BE2C (cell line): Measurements from ENCODE around the gene ERVFRD-1.

ENCODE experiments used
- DNase-seq: peaks from one replicate; pipeline ENCODE4 v3.0.0-alpha.2; 2020
- H3K27me3 ChIP-seq: fragments of 250-450 bp; sonication (Bioruptor Pico); 2 replicates; pipeline ENCODE4 v1.5.1; 2020; ENCODE audit warnings: mild to moderate bottlenecking
- H3K36me3 ChIP-seq: fragments of 250-450 bp; sonication (Bioruptor Pico); 2 replicates; pipeline ENCODE4 v1.5.1; 2020; ENCODE audit warnings: mild to moderate bottlenecking
- H3K4me1 ChIP-seq: fragments of 250-450 bp; sonication (Bioruptor Pico); 2 replicates; pipeline ENCODE4 v1.5.1; 2020
- H3K4me3 ChIP-seq: 2 replicates; pipeline ENCODE4 v1.5.1; 2011; ENCODE audit warnings: low read depth, low read length
- H3K9me3 ChIP-seq: fragments of 250-450 bp; sonication (Bioruptor Pico); 2 replicates; pipeline ENCODE4 v1.5.1; 2020
- CTCF ChIP-seq: IDR thresholded peaks from 2 replicates; pipeline ENCODE4 v1.5.1; 2012; ENCODE audit warnings: mild to moderate bottlenecking, low read depth, low read length

The ERVFRD-1 gene

GRCh38 chr6:11108726-11109125 is 2.8 kb downstream of the ERVFRD-1 start:
- H3K9me3 ChIP-seq = no peaks in the 10 kb centered on the region
- no peaks in the 10 kb centered on the region for H3K36me3 ChIP-seq
- no peak for DNase-seq
- H3K4me3 ChIP-seq = no peak overlapping the region
- H3K4me1 ChIP-seq = no peaks in the 10 kb centered on the region; the same call in none of the 2 replicates
- H3K27me3 ChIP-seq = no peaks in the 10 kb centered on the region
- no peak for TF ChIP-seq CTCF

- H3K4me3 ChIP-seq = no peak overlapping the region
- H3K27me3 ChIP-seq = no peaks in the 10 kb centered on the region
- no peaks in the 10 kb centered on the region; the same call in 1 of the 2 replicates for H3K4me1 ChIP-seq
- DNase-seq = no peak
- H3K9me3 ChIP-seq = no peaks in the 10 kb centered on the region
- no peaks in the 10 kb centered on the region; the same call in 1 of the 2 replicates for H3K36me3 ChIP-seq
- TF ChIP-seq CTCF = no peak
Observed at GRCh38 chr6:11103065-11103464, 8.5 kb downstream of the ERVFRD-1 start.

GRCh38 chr6:11101417-11101816 is 10.1 kb downstream of the ERVFRD-1 start:
- H3K27me3 ChIP-seq = no peaks in the 10 kb centered on the region
- TF ChIP-seq CTCF = no peak
- H3K9me3 ChIP-seq = no peaks in the 10 kb centered on the region
- H3K36me3 ChIP-seq = no peaks in the 10 kb centered on the region; the same call in 1 of the 2 replicates
- no peak for DNase-seq
- no peaks in the 10 kb centered on the region; the same call in 1 of the 2 replicates for H3K4me1 ChIP-seq
- H3K4me3 ChIP-seq = no peak overlapping the region

- Histone ChIP-seq H3K9me3 (no peaks in the 10 kb centered on the region), H3K27me3 (no peaks in the 10 kb centered on the region), H3K4me1 (peaks cover 5% of the 10 kb centered on the region; the same call in 1 of the 2 replicates), H3K36me3 (peaks cover 3% of the 10 kb centered on the region; the same call in 1 of the 2 replicates), H3K4me3 (no peak overlapping the region)
- TF ChIP-seq CTCF = no peak
- DNase-seq = no peak
Observed at GRCh38 chr6:11098004-11098403, 13.5 kb downstream of the ERVFRD-1 start.

- peaks cover 5% of the 10 kb centered on the region; the same call in 1 of the 2 replicates for H3K4me1 ChIP-seq
- no peak overlapping the region for H3K4me3 ChIP-seq
- DNase-seq = no peak
- no peaks in the 10 kb centered on the region for H3K27me3 ChIP-seq
- no peak for TF ChIP-seq CTCF
- no peaks in the 10 kb centered on the region for H3K9me3 ChIP-seq
- H3K36me3 ChIP-seq = peaks cover 3% of the 10 kb centered on the region; the same call in 1 of the 2 replicates
Observed at GRCh38 chr6:11097476-11097875, 14.0 kb downstream of the ERVFRD-1 start.

GRCh38 chr6:11096109-11096508 is 15.4 kb downstream of the ERVFRD-1 start:
- H3K4me3 ChIP-seq = peak overlapping the region; percentile 92
- no peaks in the 10 kb centered on the region for H3K9me3 ChIP-seq
- H3K36me3 ChIP-seq = peaks cover 3% of the 10 kb centered on the region; the same call in 1 of the 2 replicates
- no peaks in the 10 kb centered on the region for H3K27me3 ChIP-seq
- TF ChIP-seq CTCF = no peak
- DNase-seq = peak; percentile 21
- H3K4me1 ChIP-seq = peaks cover 5% of the 10 kb centered on the region; the same call in 1 of the 2 replicates
